HepG2 (cell line): ENCODE data around the gene SYNGR2. TPM values are rescaled to one million over a fixed set of nuclear protein-coding genes. Genes with fewer than 3 reads are reported as not detected.
A peak's percentile ranks its signal among the peaks of the same experiment; 100 is the strongest.

ENCODE experiments used
- ASH2L ChIP-seq: fragments of 300-600, 200-600 bp; sonication (generic); IDR thresholded peaks from 2 replicates; pipeline ENCODE4 v1.7.0; 2017; ENCODE audit warnings: low read depth, mild to moderate bottlenecking, moderate library complexity, mixed read lengths, low read length; ENCODE audit not compliant: insufficient read length
- DDIT3 ChIP-seq: sonication (generic); formaldehyde crosslinking; IDR thresholded peaks from 2 replicates; pipeline ENCODE4 v1.4.0; 2020; ENCODE audit warnings: mild to moderate bottlenecking, missing genetic modification reagents
- ELF1 ChIP-seq: sonication (generic); formaldehyde crosslinking; IDR thresholded peaks from 2 replicates; pipeline ENCODE4 v1.4.0; 2020; ENCODE audit warnings: missing genetic modification reagents
- FOXK2 ChIP-seq: fragments of 450-650 bp; IDR thresholded peaks from 2 replicates; pipeline ENCODE4 v1.6.1; 2016
- HNRNPH1 ChIP-seq: fragments of 200-400 bp; formaldehyde crosslinking; optimal IDR thresholded peaks from 2 replicates; pipeline ENCODE3; 2017; ENCODE audit warnings: mild to moderate bottlenecking, low read depth, low read length
- KAT2B ChIP-seq: fragments of 150-350 bp; IDR thresholded peaks from 2 replicates; pipeline ENCODE4 v1.6.1; 2014; ENCODE audit warnings: low read depth, low read length, borderline replicate concordance
- KLF13 ChIP-seq: sonication (generic); formaldehyde crosslinking; IDR thresholded peaks from 2 replicates; pipeline ENCODE4 v1.4.0; 2020; ENCODE audit warnings: mild to moderate bottlenecking, missing genetic modification reagents
- RELA ChIP-seq: sonication (generic); formaldehyde crosslinking; IDR thresholded peaks from 2 replicates; pipeline ENCODE4 v1.4.0; 2020; ENCODE audit warnings: missing genetic modification reagents
- TFAP4 ChIP-seq: sonication (generic); IDR thresholded peaks from 2 replicates; pipeline ENCODE4 v1.6.1; 2016; ENCODE audit warnings: low read depth, borderline replicate concordance
- ZFX ChIP-seq: sonication (generic); formaldehyde crosslinking; IDR thresholded peaks from 2 replicates; pipeline ENCODE4 v1.4.0; 2020; ENCODE audit warnings: mild to moderate bottlenecking, low read depth, missing genetic modification reagents, moderate library complexity
- ZNF251 ChIP-seq: sonication (generic); formaldehyde crosslinking; IDR thresholded peaks from 2 replicates; pipeline ENCODE4 v1.9.0; 2021; ENCODE audit warnings: mild to moderate bottlenecking, missing genetic modification reagents
- ZNF616 ChIP-seq: sonication (generic); formaldehyde crosslinking; IDR thresholded peaks from 2 replicates; pipeline ENCODE4 v1.5.0; 2020; ENCODE audit warnings: low read depth, mild to moderate bottlenecking, missing genetic modification reagents
- ZNF724P ChIP-seq: sonication (generic); formaldehyde crosslinking; IDR thresholded peaks from 2 replicates; pipeline ENCODE4 v1.8.0; 2022; ENCODE audit warnings: missing genetic modification reagents, borderline replicate concordance
- ZNF883 ChIP-seq: sonication (generic); formaldehyde crosslinking; IDR thresholded peaks from 2 replicates; pipeline ENCODE4 v1.5.1; 2020; ENCODE audit warnings: mild to moderate bottlenecking, missing genetic modification reagents; ENCODE audit errors: not compliant biosample characterization
- polyA plus RNA-seq, 8 experiments: library from polyadenylated mRNA; depleted of rRNA in 3 of 8; stranded (reverse) in 7 of 8; unstranded in 1 of 8; fragments of >200 nt; fragmentation: Illumina TruSeq in 4 of 8; extraction: Trizol in 4 of 8; gene quantifications; 2 replicates each; pipeline versions ENCODE4 v1.2.1 to v1.2.3, GENCODE V29; 2011 to 2016; ENCODE audit warnings: low read depth in 4 of 8, missing spikeins in 1 of 8, mixed read lengths in 1 of 8; ENCODE audit not compliant: insufficient read depth in 1 of 8
- total RNA-seq, 5 experiments: library from RNA; depleted of rRNA; stranded (reverse); fragments of >200 nt; fragmentation: Illumina TruSeq; extraction: Trizol; gene quantifications; 2 replicates each; pipeline ENCODE4 v1.2.3, GENCODE V29; 2016; ENCODE audit warnings: low read depth in 1 of 5
- TF ChIP-seq, protein P1 (sequence below): sonication (generic); formaldehyde crosslinking; IDR thresholded peaks from 2 replicates; pipeline ENCODE4 v1.9.0; 2022; ENCODE audit warnings: low read depth, missing genetic modification reagents
- TF ChIP-seq, protein P2 (sequence below): IDR thresholded peaks from 2 replicates; pipeline ENCODE4 v1.6.1; 2012; ENCODE audit warnings: inconsistent platforms
- TF ChIP-seq, protein P3 (sequence below): sonication (generic); formaldehyde crosslinking; IDR thresholded peaks from 2 replicates; pipeline ENCODE4 v1.5.1; 2020; ENCODE audit warnings: mild to moderate bottlenecking, moderate library complexity, missing genetic modification reagents
- TF ChIP-seq, protein P4 (sequence below): sonication (generic); formaldehyde crosslinking; IDR thresholded peaks from 2 replicates; pipeline ENCODE4 v1.8.1; 2023; ENCODE audit warnings: mild to moderate bottlenecking, missing genetic modification reagents

SYNGR2 gene
- total and polyA plus RNA-seq, 2 of the 13 experiments (the other 11 are each of a cell fraction or from before 2014, with no cell fraction given): 46.7 to 170 TPM

DNA sequence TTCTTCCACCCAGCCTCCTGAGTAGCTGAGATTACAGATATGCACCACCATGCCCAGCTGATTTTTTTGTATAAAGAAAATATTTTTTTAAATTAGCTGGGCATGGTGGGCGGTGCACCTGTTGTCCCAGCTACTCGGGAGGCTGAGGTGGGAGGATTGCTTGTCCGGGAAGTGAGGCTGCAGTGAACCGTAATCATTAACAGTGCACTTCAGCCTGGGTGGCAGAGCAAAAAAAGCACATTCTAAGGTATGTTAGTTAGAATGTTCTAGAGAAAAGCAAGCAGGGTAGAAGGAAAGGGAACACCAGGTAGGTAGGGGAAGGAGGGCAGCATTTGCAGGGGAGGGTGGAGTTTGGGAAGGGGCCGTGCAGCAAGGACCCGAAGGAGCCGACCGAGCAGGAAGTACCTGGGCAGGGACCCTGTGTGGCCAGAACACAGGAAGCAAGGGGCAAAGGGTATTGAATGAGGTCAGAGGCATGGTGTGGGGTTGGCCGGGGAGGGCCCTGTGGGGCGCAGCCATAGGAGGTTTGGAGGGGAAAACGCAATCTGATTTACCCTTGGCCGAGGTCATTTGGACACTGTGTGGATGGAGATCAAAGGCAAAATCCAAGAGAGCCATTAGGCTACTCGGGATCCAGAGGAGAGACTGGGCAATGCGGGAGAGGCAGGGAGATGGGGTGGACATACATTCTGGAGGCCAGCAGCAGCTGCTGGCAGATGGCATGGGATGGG is 19.9 kb upstream of the SYNGR2 start (continued):
- no peak for TF ChIP-seq DDIT3
- TF ChIP-seq ELF1 (CRISPR knock-in tag): peak; percentile 64
- TF ChIP-seq, protein P1, sequence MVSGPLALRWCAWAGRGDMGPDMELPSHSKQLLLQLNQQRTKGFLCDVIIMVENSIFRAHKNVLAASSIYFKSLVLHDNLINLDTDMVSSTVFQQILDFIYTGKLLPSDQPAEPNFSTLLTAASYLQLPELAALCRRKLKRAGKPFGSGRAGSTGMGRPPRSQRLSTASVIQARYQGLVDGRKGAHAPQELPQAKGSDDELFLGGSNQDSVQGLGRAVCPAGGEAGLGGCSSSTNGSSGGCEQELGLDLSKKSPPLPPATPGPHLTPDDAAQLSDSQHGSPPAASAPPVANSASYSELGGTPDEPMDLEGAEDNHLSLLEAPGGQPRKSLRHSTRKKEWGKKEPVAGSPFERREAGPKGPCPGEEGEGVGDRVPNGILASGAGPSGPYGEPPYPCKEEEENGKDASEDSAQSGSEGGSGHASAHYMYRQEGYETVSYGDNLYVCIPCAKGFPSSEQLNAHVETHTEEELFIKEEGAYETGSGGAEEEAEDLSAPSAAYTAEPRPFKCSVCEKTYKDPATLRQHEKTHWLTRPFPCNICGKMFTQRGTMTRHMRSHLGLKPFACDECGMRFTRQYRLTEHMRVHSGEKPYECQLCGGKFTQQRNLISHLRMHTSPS (CRISPR knock-in tag): 0 out of 2 replicates have a peak, but pooled peaks have one; percentile 50
- TF ChIP-seq ZNF724P (CRISPR knock-in tag): no peak
- TF ChIP-seq HNRNPH1: no peak
- no peak for TF ChIP-seq TFAP4
- no peak for TF ChIP-seq ZNF883 (CRISPR knock-in tag)
- TF ChIP-seq, protein P2, sequence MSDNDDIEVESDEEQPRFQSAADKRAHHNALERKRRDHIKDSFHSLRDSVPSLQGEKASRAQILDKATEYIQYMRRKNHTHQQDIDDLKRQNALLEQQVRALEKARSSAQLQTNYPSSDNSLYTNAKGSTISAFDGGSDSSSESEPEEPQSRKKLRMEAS: no peak; the same call in 1 of the 2 replicates
- 0 out of 2 replicates have a peak, but pooled peaks have one; percentile 39 for TF ChIP-seq ZNF616 (CRISPR knock-in tag)
- TF ChIP-seq RELA (CRISPR knock-in tag): no peak
- no peak for TF ChIP-seq KLF13 (CRISPR knock-in tag)
- peak; percentile 32 for TF ChIP-seq ASH2L
- no peak for TF ChIP-seq KAT2B
- no peak for TF ChIP-seq FOXK2
- no peak for TF ChIP-seq ZNF251
- TF ChIP-seq, protein P3, sequence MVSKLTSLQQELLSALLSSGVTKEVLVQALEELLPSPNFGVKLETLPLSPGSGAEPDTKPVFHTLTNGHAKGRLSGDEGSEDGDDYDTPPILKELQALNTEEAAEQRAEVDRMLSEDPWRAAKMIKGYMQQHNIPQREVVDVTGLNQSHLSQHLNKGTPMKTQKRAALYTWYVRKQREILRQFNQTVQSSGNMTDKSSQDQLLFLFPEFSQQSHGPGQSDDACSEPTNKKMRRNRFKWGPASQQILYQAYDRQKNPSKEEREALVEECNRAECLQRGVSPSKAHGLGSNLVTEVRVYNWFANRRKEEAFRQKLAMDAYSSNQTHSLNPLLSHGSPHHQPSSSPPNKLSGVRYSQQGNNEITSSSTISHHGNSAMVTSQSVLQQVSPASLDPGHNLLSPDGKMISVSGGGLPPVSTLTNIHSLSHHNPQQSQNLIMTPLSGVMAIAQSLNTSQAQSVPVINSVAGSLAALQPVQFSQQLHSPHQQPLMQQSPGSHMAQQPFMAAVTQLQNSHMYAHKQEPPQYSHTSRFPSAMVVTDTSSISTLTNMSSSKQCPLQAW (CRISPR knock-in tag): peak; percentile 89
- TF ChIP-seq, protein P4, sequence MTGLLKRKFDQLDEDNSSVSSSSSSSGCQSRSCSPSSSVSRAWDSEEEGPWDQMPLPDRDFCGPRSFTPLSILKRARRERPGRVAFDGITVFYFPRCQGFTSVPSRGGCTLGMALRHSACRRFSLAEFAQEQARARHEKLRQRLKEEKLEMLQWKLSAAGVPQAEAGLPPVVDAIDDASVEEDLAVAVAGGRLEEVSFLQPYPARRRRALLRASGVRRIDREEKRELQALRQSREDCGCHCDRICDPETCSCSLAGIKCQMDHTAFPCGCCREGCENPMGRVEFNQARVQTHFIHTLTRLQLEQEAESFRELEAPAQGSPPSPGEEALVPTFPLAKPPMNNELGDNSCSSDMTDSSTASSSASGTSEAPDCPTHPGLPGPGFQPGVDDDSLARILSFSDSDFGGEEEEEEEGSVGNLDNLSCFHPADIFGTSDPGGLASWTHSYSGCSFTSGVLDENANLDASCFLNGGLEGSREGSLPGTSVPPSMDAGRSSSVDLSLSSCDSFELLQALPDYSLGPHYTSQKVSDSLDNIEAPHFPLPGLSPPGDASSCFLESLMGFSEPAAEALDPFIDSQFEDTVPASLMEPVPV (CRISPR knock-in tag): no peak
- TF ChIP-seq ZFX (CRISPR knock-in tag): no peak; the same call in 1 of the 2 replicates
